22Rv1 (cell line): ENCODE measurements around the gene NELFE.

Experiments
- CTCF ChIP-seq: fragments of 450-650 bp; IDR thresholded peaks from 2 replicates; pipeline ENCODE4 v1.5.1; 2017; ENCODE audit warnings: mild to moderate bottlenecking
- ZFX ChIP-seq: fragments of 450-650 bp; IDR thresholded peaks from 2 replicates; pipeline ENCODE4 v1.6.1; 2017; ENCODE audit warnings: antibody characterized with exemption, borderline replicate concordance

GRCh38 chr6:31927242-31927862 lies 31.4 kb downstream of the NELFE start, which contains the start of gene C2:
- no peak for TF ChIP-seq CTCF
- TF ChIP-seq ZFX = no peak
